ENCODE measurements around the gene CHP2. TPM values are rescaled to one million over a fixed set of nuclear protein-coding genes. Genes with fewer than 3 reads are reported as not detected.

The CHP2 gene
- total RNA-seq, 2 experiments from 2014 or later, result not detected

GRCh38 chr16:23741675-23742303 is 13.0 kb upstream of the CHP2 start:
- BruUV-seq (replicated peaks), result no TSS peak
- Histone ChIP-seq H3K9me2 (ENCODE audit: insufficient read depth, low read length) (no peaks in the 10 kb centered on the region), H4K20me1 (ENCODE audit: insufficient read depth, low read length) (no peaks in the 10 kb centered on the region), H3K4me1 (ENCODE audit: insufficient read depth, low read length, poor library complexity, severe bottlenecking) (no peaks in the 10 kb centered on the region), H2AFZ (ENCODE audit: low read length) (no peak overlapping the region), H3K9me3 (ENCODE audit: low read length) (no peaks in the 10 kb centered on the region), H3K36me3 (ENCODE audit: insufficient read depth, low read length) (no peaks in the 10 kb centered on the region), H3K27ac (ENCODE audit: low read depth, low read length, poor library complexity, severe bottlenecking) (no peak overlapping the region), H3K4me2 (ENCODE audit: low read length) (no peak overlapping the region), H3K4me3 (ENCODE audit: low read depth, low read length, poor library complexity, severe bottlenecking) (no peak overlapping the region), H3K79me2 (ENCODE audit: insufficient read depth, low read depth, low read length) (no peaks in the 10 kb centered on the region)
- DNase-seq (ENCODE audit: low spot score), result no peak
- CTCF ChIA-PET (ENCODE audit: unreplicated experiment), result no interaction called here
- TF ChIP-seq CTCF (conservative IDR thresholded peaks at IDR 0.05; ENCODE audit: low read length) (no peak), EZH2phosphoT487 (IDR thresholded peaks at IDR 0.05; ENCODE audit: borderline replicate concordance, low read depth, low read length) (no peak)
- POLR2A ChIA-PET, result no interaction called here
- intact Hi-C loops (cut with micrococcal nuclease; ENCODE audit: unreplicated experiment), result no loop called here

- Histone ChIP-seq H3K9me2 (ENCODE audit: insufficient read depth, low read length) (no peaks in the 10 kb centered on the region), H4K20me1 (ENCODE audit: insufficient read depth, low read length) (no peaks in the 10 kb centered on the region), H3K4me2 (ENCODE audit: low read length) (no peak overlapping the region), H3K4me3 (ENCODE audit: low read depth, low read length, poor library complexity, severe bottlenecking) (no peak overlapping the region), H3K9me3 (ENCODE audit: low read length) (no peaks in the 10 kb centered on the region), H3K36me3 (ENCODE audit: insufficient read depth, low read length) (no peaks in the 10 kb centered on the region), H3K79me2 (ENCODE audit: insufficient read depth, low read depth, low read length) (no peaks in the 10 kb centered on the region), H3K4me1 (ENCODE audit: insufficient read depth, low read length, poor library complexity, severe bottlenecking) (no peaks in the 10 kb centered on the region), H3K27ac (ENCODE audit: low read depth, low read length, poor library complexity, severe bottlenecking) (no peak overlapping the region), H2AFZ (ENCODE audit: low read length) (no peak overlapping the region)
- ChIA-PET POLR2A (interaction anchor here (0.6 kb wide), 1 partner anchor 494 kb away, joined by 3 read pairs; no protein-coding TSS in a partner anchor), CTCF (ENCODE audit: unreplicated experiment) (no interaction called here)
- TF ChIP-seq EZH2phosphoT487 (IDR thresholded peaks at IDR 0.05; ENCODE audit: borderline replicate concordance, low read depth, low read length) (no peak), CTCF (conservative IDR thresholded peaks at IDR 0.05; ENCODE audit: low read length) (no peak)
- intact Hi-C loops (cut with micrococcal nuclease; ENCODE audit: unreplicated experiment), result no loop called here
- no TSS peak for BruUV-seq (replicated peaks)
- DNase-seq (ENCODE audit: low spot score), result no peak
Observed at GRCh38 chr16:23742766-23743165, 12.1 kb upstream of the CHP2 start.

GRCh38 chr16:23745263-23745662 is 9.6 kb upstream of the CHP2 start:
- no peak overlapping the region for H3K4me2 ChIP-seq (ENCODE audit: low read length)
- intact Hi-C loops (cut with micrococcal nuclease; ENCODE audit: unreplicated experiment), result no loop called here
- H2AFZ ChIP-seq (ENCODE audit: low read length), result no peak overlapping the region
- no peaks in the 10 kb centered on the region for H3K79me2 ChIP-seq (ENCODE audit: insufficient read depth, low read depth, low read length)
- BruUV-seq (replicated peaks), result no TSS peak
- no peaks in the 10 kb centered on the region for H3K4me1 ChIP-seq (ENCODE audit: insufficient read depth, low read length, poor library complexity, severe bottlenecking)
- no peak overlapping the region for H3K4me3 ChIP-seq (ENCODE audit: low read depth, low read length, poor library complexity, severe bottlenecking)
- ChIA-PET CTCF (ENCODE audit: unreplicated experiment) (interaction anchor here (0.5 kb wide), 1 partner anchor 286 kb away, joined by 3 read pairs; no protein-coding TSS in a partner anchor), POLR2A (no interaction called here)
- no peaks in the 10 kb centered on the region for H4K20me1 ChIP-seq (ENCODE audit: insufficient read depth, low read length)
- TF ChIP-seq EZH2phosphoT487 (IDR thresholded peaks at IDR 0.05; ENCODE audit: borderline replicate concordance, low read depth, low read length), result no peak
- no peak for TF ChIP-seq CTCF (conservative IDR thresholded peaks at IDR 0.05; ENCODE audit: low read length)
- no peak overlapping the region for H3K27ac ChIP-seq (ENCODE audit: low read depth, low read length, poor library complexity, severe bottlenecking)
- H3K9me2 ChIP-seq (ENCODE audit: insufficient read depth, low read length), result no peaks in the 10 kb centered on the region
- H3K9me3 ChIP-seq (ENCODE audit: low read length), result no peaks in the 10 kb centered on the region
- no peak for DNase-seq (ENCODE audit: low spot score)
- no peaks in the 10 kb centered on the region for H3K36me3 ChIP-seq (ENCODE audit: insufficient read depth, low read length)
